Muscle of leg (tissue), 11 donors: ENCODE data around the gene SENP5. TPM values are rescaled to one million over a fixed set of nuclear protein-coding genes. Genes with fewer than 3 reads are reported as not detected.
"Not testable (repeated sequence)": the region's sequence is repeated elsewhere in the genome, so short reads cannot be mapped to it uniquely, and the experiment has no call there.

Source experiments
- DNase-seq: peaks from one replicate; pipeline ENCODE4 v3.0.0; 2013
- H3K27ac ChIP-seq: one replicate; pipeline ENCODE4 v1.5.1; 2013; ENCODE audit warnings: mild to moderate bottlenecking, low read length, control low read depth
- H3K27me3 ChIP-seq: one replicate; pipeline ENCODE4 v1.6.1; 2013; ENCODE audit warnings: low read length; ENCODE audit not compliant: control insufficient read depth, insufficient read depth
- H3K36me3 ChIP-seq: one replicate; pipeline ENCODE4 v1.6.1; 2013; ENCODE audit warnings: low read length; ENCODE audit not compliant: control insufficient read depth, insufficient read depth
- H3K4me1 ChIP-seq: one replicate; pipeline ENCODE4 v1.6.1; 2013; ENCODE audit warnings: low read length; ENCODE audit not compliant: control insufficient read depth, insufficient read depth
- H3K4me3 ChIP-seq: one replicate; pipeline ENCODE4 v1.5.1; 2013; ENCODE audit warnings: low read length, control low read depth
- H3K9me3 ChIP-seq: replicated peaks from 2 replicates; pipeline ENCODE4 v1.6.1; 2013; ENCODE audit warnings: low read depth, low read length; ENCODE audit not compliant: control insufficient read depth
- WGBS: methylation state at CpG from one replicate; pipeline ENCODE4 v1.1.5; 2013; ENCODE audit warnings: missing lambda C conversion rate; ENCODE audit not compliant: insufficient coverage; 5-methylcytosine and 5-hydroxymethylcytosine counted together
- polyA plus RNA-seq, 8 donors: library from polyadenylated mRNA; unstranded; fragments of 120-200 nt; gene quantifications; one replicate each; pipeline versions ENCODE4 v1.2.1 to v1.2.3, GENCODE V29; 2013; ENCODE audit warnings: inconsistent platforms in 1 of 8, low replicate concordance in 1 of 8; ENCODE audit not compliant: insufficient read length in 8 of 8, insufficient read depth in 1 of 8
- total RNA-seq: library from RNA; stranded (reverse); fragments of 120-200 nt; gene quantifications from one replicate; pipeline ENCODE4 v1.2.4, GENCODE V29; 2013

SENP5 gene
- total and polyA plus RNA-seq, 9 donors: 13.6 to 27.7 (median 17.9) TPM

DNA sequence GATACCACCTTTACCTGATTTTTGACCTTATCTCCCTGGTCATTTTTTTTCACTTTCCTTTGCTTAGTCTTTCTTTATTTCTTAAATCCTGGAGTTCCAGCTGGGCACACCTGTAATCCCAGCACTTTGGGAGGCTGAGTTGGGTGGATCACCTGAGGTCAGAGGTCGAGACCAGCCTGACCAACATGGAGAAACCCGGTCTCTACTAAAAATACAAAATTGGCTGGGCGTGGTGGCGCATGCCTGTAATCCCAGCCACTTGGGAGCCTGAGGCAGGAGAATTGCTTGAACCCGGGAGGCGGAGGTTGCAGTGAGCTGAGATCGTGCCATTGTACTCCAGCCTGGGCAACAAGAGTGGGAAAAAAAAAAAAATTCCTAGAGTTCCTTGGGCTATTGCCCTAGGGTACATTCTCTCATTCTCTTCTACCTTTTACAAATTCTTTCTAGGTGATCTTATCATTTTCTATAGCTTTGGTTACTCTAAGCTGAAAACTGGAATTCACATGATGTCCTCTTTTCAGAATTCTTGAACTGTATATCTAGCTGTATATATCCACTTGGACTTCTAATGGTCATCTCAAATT, 6.9 kb downstream of the SENP5 start:
- H3K27ac ChIP-seq, H3K4me1 ChIP-seq, H3K27me3 ChIP-seq, DNase-seq, H3K36me3 ChIP-seq, H3K9me3 ChIP-seq, H3K4me3 ChIP-seq: not testable (repeated sequence)
- 92% methylated on average over 4 of the region's 7 CpGs for WGBS

DNA sequence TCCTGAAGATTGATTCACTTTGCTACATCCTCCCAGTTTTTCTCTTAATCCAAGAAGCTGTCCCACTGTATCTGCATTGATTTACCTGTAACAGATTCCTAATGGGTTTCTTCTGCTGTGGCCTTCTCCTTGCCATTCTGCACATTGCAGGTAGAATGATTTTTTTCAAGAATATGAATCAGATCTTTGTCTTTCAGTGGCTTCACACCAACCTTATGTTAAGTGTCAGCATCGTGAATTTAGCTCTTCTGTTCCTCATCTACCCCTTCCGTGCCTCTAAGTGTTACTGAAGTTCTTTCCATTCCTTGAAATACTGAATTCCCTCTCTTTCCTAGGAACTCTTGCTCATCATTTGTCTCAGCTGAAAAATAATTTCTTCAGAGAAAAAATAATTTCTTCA, 7.5 kb downstream of the SENP5 start:
- 94% methylated on average over 2 of the region's 2 CpGs for WGBS
- DNase-seq: no peak
- no peak overlapping the region for H3K4me3 ChIP-seq

DNA sequence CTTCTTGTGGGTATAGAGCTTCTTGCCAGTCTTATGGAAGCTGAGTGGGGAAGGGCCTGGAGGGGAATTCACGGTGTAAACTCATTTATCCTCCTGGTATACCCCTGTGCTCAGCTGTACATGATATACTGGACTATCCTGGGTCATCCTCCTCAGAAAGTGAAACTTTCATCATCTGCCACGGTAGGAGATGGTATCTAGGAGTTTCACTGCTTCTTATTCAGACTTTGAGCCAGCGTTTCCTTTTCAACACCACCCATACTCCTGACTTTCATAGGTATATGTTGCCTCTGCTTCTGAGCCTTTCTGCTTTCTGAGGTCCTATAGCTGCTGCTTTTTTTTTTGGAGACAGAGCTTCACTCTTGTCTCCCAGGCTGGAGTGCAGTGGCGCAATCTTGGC, 15.6 kb downstream of the SENP5 start:
- no peaks in the 10 kb centered on the region for H3K9me3 ChIP-seq
- no peak overlapping the region for H3K27ac ChIP-seq
- H3K27me3 ChIP-seq: no peaks in the 10 kb centered on the region
- 90% methylated on average over 2 of the region's 4 CpGs for WGBS
- H3K36me3 ChIP-seq: peaks cover 18% of the 10 kb centered on the region
- DNase-seq: no peak
- H3K4me1 ChIP-seq: no peaks in the 10 kb centered on the region
- H3K4me3 ChIP-seq: no peak overlapping the region

More for the DNA sequence above, 7.5 kb downstream of the SENP5 start:
- Histone ChIP-seq H3K27ac (no peak overlapping the region), H3K27me3 (no peaks in the 10 kb centered on the region), H3K4me1 (no peaks in the 10 kb centered on the region), H3K36me3 (peaks cover 4% of the 10 kb centered on the region), H3K9me3 (no peaks in the 10 kb centered on the region)

- Histone ChIP-seq H3K36me3 (peaks cover 18% of the 10 kb centered on the region), H3K4me1 (no peaks in the 10 kb centered on the region), H3K27me3 (no peaks in the 10 kb centered on the region), H3K27ac (no peak overlapping the region), H3K9me3 (no peaks in the 10 kb centered on the region), H3K4me3 (no peak overlapping the region)
- DNase-seq: no peak
- 76% methylated on average over 3 of the region's 4 CpGs for WGBS
Measured at GRCh38 chr3:196886144-196886543, 18.4 kb downstream of the SENP5 start.

DNA sequence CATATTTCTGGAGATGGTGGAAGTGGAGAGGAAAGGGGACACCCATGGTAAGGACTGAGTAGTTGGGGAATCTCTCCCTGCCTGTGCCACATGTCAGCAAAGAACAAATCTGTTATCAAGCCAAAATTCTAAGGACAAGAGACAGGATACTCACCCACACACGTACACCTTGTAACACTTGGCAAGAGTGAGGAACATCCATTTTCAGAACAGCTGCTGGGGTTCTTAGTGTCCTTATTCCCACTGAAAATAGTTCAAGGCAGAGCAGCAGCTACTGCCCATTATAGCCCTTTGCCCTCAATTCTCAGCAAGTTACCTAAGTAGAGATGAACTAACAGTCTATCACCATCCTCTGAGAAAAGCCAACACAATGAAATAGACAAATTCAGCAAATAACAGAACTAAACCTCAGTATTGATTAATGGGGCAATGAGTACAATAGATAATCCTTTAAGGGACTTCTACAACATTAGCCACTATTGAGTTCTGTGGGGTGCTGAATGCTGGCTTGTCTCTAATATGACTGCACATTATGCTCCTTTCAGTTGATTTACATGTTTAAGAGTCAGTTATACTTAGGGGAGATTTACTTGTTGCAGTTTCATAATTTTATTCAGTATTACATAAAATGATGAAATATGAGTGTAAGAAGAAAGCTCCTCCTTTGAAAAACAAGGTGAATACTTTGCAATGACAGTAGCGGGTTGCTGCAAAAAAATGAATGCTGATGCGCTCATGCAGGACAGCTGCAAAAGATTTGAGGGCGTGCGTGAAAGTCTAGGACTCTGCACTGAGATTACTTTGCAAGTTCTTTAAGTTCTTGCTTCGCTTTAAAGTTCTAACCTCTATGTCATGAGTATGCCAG, 22.4 kb downstream of the SENP5 start:
- Histone ChIP-seq H3K27ac (no peak overlapping the region), H3K4me1 (no peaks in the 10 kb centered on the region), H3K4me3 (no peak overlapping the region), H3K9me3 (no peaks in the 10 kb centered on the region), H3K27me3 (no peaks in the 10 kb centered on the region), H3K36me3 (peaks cover 15% of the 10 kb centered on the region)
- DNase-seq: peak; percentile 2
- WGBS: 69% methylated on average over 5 of the region's 6 CpGs

- H3K4me3 ChIP-seq: no peak overlapping the region
- DNase-seq: no peak
- H3K27me3 ChIP-seq: no peaks in the 10 kb centered on the region
- no peaks in the 10 kb centered on the region for H3K9me3 ChIP-seq
- H3K4me1 ChIP-seq: no peaks in the 10 kb centered on the region
- H3K27ac ChIP-seq: no peak overlapping the region
- 80% methylated on average over 4 of the region's 13 CpGs for WGBS
- peaks cover 8% of the 10 kb centered on the region for H3K36me3 ChIP-seq
Measured at GRCh38 chr3:196894557-196895295, 27.0 kb downstream of the SENP5 start.

- no peak for DNase-seq
- peaks cover 11% of the 10 kb centered on the region for H3K36me3 ChIP-seq
- H3K4me1 ChIP-seq: no peaks in the 10 kb centered on the region
- no peak overlapping the region for H3K27ac ChIP-seq
- H3K27me3 ChIP-seq: no peaks in the 10 kb centered on the region
- H3K4me3 ChIP-seq: no peak overlapping the region
- no peaks in the 10 kb centered on the region for H3K9me3 ChIP-seq
- WGBS: 94% methylated on average over 5 of the region's 6 CpGs
Measured at GRCh38 chr3:196896229-196896628, 28.5 kb downstream of the SENP5 start.

DNA sequence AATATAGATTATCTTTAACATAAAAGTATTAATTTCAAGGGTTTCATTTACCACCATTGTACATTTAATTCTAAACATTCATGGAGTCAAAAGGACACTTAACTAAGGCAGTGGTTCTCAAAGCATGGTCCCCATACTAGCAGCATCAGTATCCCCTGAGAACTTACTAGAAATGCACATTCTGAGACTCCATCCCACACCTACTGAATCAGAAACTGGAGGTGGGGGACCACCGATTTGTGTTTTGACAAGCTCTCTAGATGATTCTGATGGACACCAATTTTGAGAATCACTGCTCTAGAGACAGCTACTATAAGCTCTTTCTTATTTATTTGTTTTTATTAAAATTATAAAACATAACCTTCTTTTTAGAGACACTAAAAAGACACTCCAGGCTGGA, 34.0 kb downstream of the SENP5 start:
- no peak overlapping the region for H3K27ac ChIP-seq
- H3K4me3 ChIP-seq: no peak overlapping the region
- no peaks in the 10 kb centered on the region for H3K9me3 ChIP-seq
- DNase-seq: no peak
- H3K36me3 ChIP-seq: peaks cover 39% of the 10 kb centered on the region
- H3K27me3 ChIP-seq: no peaks in the 10 kb centered on the region
- H3K4me1 ChIP-seq: no peaks in the 10 kb centered on the region
- no CpG with 5 or more reads among the region's 1 CpG for whole genome bisulfite sequencing

DNA sequence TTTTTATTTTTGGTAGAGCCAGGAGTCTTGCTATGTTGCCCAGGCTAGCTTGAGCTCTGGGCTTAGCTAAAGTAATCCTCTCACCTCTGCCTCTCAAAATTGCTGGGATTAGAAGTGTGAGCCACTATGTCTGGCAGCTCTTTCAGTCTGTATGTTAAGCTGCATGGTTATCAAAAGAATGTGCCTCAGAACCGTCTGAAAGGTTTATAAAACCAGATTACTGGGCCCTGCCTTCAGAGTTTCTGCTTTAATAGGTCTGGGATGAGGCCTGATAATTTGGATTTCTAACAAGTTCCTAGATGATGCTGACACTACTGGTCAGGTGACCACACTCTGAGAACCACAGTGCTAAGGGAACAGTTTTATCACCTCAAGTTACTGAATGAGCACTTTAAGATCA, 34.6 kb downstream of the SENP5 start:
- no peak for DNase-seq
- no peaks in the 10 kb centered on the region for H3K4me1 ChIP-seq
- H3K27ac ChIP-seq: no peak overlapping the region
- no peak overlapping the region for H3K4me3 ChIP-seq
- WGBS: 91% methylated on average over 1 of the region's 1 CpG
- peaks cover 39% of the 10 kb centered on the region for H3K36me3 ChIP-seq
- no peaks in the 10 kb centered on the region for H3K9me3 ChIP-seq
- no peaks in the 10 kb centered on the region for H3K27me3 ChIP-seq

GRCh38 chr3:196903740-196904139, 36.0 kb downstream of the SENP5 start:
- no peaks in the 10 kb centered on the region for H3K9me3 ChIP-seq
- no peaks in the 10 kb centered on the region for H3K4me1 ChIP-seq
- H3K27ac ChIP-seq: no peak overlapping the region
- H3K36me3 ChIP-seq: peaks cover 34% of the 10 kb centered on the region
- H3K4me3 ChIP-seq: no peak overlapping the region
- no peaks in the 10 kb centered on the region for H3K27me3 ChIP-seq
- no peak for DNase-seq
- 95% methylated on average over 2 of the region's 2 CpGs for WGBS
